Measurements from ENCODE around the gene TPM2. TPM values are rescaled to one million over a fixed set of nuclear protein-coding genes. Genes with fewer than 3 reads are reported as not detected.

Gene TPM2
- total RNA-seq, 1 experiment from 2014 or later: 138 TPM

DNA sequence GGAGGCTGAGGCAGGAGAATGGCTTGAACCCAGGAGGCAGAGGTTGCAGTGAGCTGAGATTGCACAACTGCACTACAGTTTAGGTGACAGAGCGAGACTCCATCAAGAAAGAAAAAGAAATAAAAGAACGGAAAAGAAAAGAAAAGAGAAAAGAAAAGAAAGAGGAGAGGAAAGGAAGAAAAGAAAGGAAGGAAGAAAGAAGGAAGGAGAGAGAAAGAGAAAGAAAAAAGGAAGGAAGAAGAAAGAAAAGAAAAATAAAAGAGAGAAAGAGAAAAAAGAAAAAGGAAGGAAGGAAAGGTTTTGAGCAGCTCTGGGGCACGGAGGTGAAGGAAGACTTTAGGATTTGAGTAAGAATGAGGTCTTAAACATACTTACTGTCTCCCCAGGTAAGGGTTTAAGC lies 23.9 kb upstream of the TPM2 start:
- Mint-ChIP-seq H3K36me3 (ENCODE audit: insufficient read depth, unreplicated experiment) (peaks cover 54% of the 10 kb centered on the region), H3K4me1 (ENCODE audit: low read depth, unreplicated experiment) (no peaks in the 10 kb centered on the region), H3K9me3 (ENCODE audit: low read depth, unreplicated experiment) (no peaks in the 10 kb centered on the region), H3K4me3 (ENCODE audit: low read depth, unreplicated experiment) (no peak overlapping the region), H3K27ac (ENCODE audit: unreplicated experiment) (no peak overlapping the region), H3K27me3 (ENCODE audit: unreplicated experiment) (no peaks in the 10 kb centered on the region)
- no peak for DNase-seq
- CTCF ChIA-PET: no interaction called here
- intact Hi-C loops (cut with micrococcal nuclease; ENCODE audit: unreplicated experiment): no loop called here
- TF ChIP-seq, protein P1, sequence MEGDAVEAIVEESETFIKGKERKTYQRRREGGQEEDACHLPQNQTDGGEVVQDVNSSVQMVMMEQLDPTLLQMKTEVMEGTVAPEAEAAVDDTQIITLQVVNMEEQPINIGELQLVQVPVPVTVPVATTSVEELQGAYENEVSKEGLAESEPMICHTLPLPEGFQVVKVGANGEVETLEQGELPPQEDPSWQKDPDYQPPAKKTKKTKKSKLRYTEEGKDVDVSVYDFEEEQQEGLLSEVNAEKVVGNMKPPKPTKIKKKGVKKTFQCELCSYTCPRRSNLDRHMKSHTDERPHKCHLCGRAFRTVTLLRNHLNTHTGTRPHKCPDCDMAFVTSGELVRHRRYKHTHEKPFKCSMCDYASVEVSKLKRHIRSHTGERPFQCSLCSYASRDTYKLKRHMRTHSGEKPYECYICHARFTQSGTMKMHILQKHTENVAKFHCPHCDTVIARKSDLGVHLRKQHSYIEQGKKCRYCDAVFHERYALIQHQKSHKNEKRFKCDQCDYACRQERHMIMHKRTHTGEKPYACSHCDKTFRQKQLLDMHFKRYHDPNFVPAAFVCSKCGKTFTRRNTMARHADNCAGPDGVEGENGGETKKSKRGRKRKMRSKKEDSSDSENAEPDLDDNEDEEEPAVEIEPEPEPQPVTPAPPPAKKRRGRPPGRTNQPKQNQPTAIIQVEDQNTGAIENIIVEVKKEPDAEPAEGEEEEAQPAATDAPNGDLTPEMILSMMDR (IDR thresholded peaks at IDR 0.05; ENCODE audit: unreplicated experiment): no peak
- BruUV-seq (replicated peaks): no TSS peak

DNA sequence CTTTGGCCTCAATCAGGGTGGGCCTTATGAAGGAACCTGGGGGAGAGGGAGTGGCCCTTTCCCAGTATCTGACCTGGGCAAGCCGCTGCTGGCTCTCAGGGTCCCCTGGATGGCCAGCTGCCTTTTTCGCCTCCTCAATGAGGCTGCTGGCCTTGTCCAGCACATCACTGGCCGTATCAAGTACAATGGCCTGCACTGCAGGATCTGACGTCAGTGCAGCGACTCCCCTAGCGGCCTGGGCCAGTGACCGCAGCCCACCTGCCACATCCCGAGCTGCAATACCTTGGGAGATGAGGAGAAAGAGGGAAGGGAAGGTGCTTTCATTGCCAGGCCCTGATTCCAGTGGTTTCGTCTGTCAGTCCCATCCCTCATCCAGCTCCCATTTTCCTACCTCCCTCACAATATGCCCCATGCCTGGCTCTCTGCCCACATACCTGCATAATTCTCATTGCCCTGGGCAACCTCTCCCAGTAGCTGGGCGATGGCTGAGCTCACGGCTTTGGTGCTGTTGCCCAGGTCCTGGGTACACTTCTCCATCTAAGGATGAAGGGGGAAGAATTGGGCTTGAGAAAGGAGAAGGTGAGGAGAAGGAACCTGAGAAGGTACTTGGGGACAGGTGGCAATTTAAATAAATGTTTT lies 23.2 kb upstream of the TPM2 start:
- Mint-ChIP-seq H3K4me1 (ENCODE audit: low read depth, unreplicated experiment) (no peaks in the 10 kb centered on the region), H3K9me3 (ENCODE audit: low read depth, unreplicated experiment) (no peaks in the 10 kb centered on the region), H3K4me3 (ENCODE audit: low read depth, unreplicated experiment) (no peak overlapping the region), H3K27me3 (ENCODE audit: unreplicated experiment) (no peaks in the 10 kb centered on the region), H3K36me3 (ENCODE audit: insufficient read depth, unreplicated experiment) (peaks cover 55% of the 10 kb centered on the region), H3K27ac (ENCODE audit: unreplicated experiment) (no peak overlapping the region)
- CTCF ChIA-PET: no interaction called here
- TF ChIP-seq, protein P1 (IDR thresholded peaks at IDR 0.05; ENCODE audit: unreplicated experiment): no peak
- DNase-seq: no peak
- intact Hi-C loops (cut with micrococcal nuclease; ENCODE audit: unreplicated experiment): no loop called here
- BruUV-seq (replicated peaks): no TSS peak

DNA sequence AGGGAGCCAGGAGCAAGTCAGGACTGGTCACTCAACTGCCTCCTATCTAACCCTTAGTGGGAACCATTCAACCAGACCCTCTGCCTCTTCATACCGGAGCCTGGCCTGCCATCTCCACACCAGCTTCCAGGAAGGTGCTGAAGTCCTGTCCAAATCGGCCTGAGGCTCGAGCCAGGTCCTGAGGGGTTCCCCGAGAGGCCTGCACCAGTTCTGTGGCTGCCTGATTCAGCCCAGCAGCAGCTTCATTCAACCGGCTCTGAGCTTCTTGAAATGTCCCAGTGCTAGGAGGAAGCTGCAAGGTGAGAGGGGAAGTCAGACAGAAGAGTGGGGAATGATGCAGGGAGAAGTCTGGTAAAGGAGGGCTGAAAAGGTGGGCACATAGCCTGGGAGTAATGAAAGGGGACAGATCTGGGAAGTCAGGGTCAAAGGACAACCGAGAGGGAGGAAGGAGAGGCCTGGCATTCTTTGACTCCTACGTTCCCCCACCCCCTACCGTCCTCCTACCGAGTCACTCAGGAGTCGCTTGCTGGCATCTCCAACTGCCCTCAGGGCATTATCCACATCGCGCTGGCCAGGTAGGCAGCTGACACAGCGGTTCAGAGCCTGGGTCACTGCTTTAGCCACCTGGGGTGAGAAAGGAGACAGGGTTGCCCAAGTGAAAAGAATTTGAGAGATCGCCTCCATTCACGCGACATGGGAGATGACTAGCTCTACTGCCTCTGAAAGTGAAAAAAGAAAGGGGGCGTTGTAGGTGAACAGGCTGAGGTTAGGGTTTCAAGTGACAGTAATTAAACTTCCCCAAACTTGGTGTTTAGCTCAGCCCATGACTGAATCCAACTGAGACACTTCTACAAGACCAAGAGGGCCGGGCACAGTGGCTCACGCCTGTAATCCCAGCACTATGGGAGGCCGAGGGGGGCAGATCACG lies 22.0 kb upstream of the TPM2 start:
- no peaks in the 10 kb centered on the region for H3K9me3 Mint-ChIP-seq (ENCODE audit: low read depth, unreplicated experiment)
- intact Hi-C loops (cut with micrococcal nuclease; ENCODE audit: unreplicated experiment): no loop called here
- H3K4me3 Mint-ChIP-seq (ENCODE audit: low read depth, unreplicated experiment): no peak overlapping the region
- H3K27me3 Mint-ChIP-seq (ENCODE audit: unreplicated experiment): no peaks in the 10 kb centered on the region
- TF ChIP-seq, protein P1 (IDR thresholded peaks at IDR 0.05; ENCODE audit: unreplicated experiment): no peak
- no peaks in the 10 kb centered on the region for H3K4me1 Mint-ChIP-seq (ENCODE audit: low read depth, unreplicated experiment)
- no TSS peak for BruUV-seq (replicated peaks)
- H3K27ac Mint-ChIP-seq (ENCODE audit: unreplicated experiment): no peak overlapping the region
- CTCF ChIA-PET: no interaction called here
- DNase-seq: no peak
- peaks cover 54% of the 10 kb centered on the region for H3K36me3 Mint-ChIP-seq (ENCODE audit: insufficient read depth, unreplicated experiment)

DNA sequence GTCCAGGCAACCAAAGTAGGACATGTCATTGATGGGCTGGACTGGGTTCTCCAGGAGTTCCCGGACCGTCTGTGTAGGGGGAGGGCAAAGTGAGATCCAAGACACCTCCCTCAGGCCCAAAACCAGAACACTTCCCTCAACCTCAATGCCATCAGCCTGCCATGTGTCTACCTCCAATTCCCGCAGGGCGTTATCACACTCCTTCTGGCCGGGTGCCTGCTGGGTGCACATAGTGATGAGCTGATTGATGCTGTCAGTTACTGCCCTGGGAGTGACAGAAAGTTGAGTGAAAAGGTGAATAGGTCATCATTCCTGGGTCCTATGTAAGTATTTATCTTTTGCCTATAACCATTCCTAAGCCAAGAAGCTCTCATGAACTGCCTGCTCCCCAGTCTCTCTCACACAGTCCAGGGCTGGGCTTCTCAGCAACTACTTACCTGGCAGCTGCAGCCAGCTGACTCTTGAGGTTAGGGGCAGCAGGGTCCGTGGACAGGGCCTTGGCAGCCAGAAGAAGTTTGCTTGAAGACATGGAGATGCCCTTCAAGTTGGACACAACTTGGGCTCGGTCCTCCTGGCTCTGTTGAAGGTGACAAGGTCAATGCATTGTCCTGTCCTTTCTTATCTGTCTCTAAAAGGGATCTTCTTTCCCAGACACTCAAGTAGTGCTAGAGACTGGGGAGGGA lies 21.2 kb upstream of the TPM2 start:
- DNase-seq: no peak
- CTCF ChIA-PET: no interaction called here
- H3K4me1 Mint-ChIP-seq (ENCODE audit: low read depth, unreplicated experiment): no peaks in the 10 kb centered on the region
- BruUV-seq (replicated peaks): no TSS peak
- intact Hi-C loops (cut with micrococcal nuclease; ENCODE audit: unreplicated experiment): no loop called here
- no peaks in the 10 kb centered on the region for H3K9me3 Mint-ChIP-seq (ENCODE audit: low read depth, unreplicated experiment)
- H3K27me3 Mint-ChIP-seq (ENCODE audit: unreplicated experiment): no peaks in the 10 kb centered on the region
- H3K36me3 Mint-ChIP-seq (ENCODE audit: insufficient read depth, unreplicated experiment): peaks cover 49% of the 10 kb centered on the region
- no peak overlapping the region for H3K4me3 Mint-ChIP-seq (ENCODE audit: low read depth, unreplicated experiment)
- TF ChIP-seq, protein P1 (IDR thresholded peaks at IDR 0.05; ENCODE audit: unreplicated experiment): no peak
- H3K27ac Mint-ChIP-seq (ENCODE audit: unreplicated experiment): no peak overlapping the region
